ENCODE measurements around the gene ZNF507.
"Not testable (repeated sequence)": the region's sequence is repeated elsewhere in the genome, so short reads cannot be mapped to it uniquely, and the experiment has no call there.

Gene ZNF507

DNA sequence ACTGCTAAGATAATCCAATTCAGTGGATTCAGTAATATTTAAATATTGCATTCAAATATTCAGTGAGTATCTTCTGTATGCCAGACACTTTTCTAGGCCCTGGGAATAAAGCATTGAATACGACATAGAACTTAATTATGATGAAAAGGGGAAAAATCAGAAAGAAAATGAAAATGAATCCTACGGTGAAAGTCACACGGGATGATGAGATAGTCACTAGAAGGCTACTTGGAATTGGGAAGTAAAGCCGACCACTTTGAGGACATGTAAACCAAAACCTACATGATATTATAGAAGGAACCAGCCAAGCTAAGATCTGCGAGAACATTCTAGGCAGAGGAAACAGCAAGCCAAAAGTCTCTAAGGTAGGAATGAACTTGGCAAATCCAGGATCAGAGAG, 70.3 kb downstream of the ZNF507 start:
- DNase-seq = no peak

- no peak for DNase-seq
These were observed 71.5 kb downstream of the ZNF507 start for GRCh38 chr19:32416749-32417456.

- DNase-seq = no peak
These were observed 72.7 kb downstream of the ZNF507 start for GRCh38 chr19:32418155-32418554.

DNA sequence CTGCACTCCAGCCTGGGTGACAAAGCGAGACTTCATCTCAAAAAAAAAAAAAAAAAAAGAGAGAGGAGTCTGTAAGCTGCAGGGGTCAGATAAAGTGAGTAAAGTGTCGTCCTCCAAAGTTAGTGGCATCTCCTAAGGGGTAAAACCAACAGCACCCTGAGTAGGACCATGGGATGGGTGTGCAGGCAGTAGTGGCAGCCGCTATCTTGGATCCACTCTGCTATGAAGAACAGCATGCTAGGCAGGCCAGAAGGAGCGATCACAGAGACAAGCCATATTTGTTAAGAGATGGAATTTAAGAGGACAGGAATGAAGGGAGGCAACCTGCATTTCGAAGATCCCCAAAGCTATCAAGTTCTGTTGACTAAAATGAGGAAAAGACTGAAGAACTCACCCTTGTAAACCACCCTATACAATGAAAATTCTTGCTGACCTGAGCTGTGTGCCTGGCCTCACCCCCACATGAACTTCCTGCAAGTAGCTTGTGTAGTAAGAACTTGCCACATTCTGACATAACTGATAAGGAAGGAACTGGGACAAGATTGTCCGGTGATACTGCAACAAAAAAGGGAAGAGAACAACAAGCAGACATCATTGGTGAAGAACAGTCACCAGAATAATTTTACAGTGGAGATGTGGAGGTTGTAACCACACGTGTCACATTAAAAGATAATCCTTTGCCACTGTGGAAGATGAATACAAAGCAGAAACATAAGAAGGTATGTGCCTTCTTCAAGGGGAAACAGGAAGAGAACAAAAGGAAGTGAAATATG, 76.4 kb downstream of the ZNF507 start:
- no peak for DNase-seq

- DNase-seq = no peak
These were observed 77.0 kb downstream of the ZNF507 start for GRCh38 chr19:32422435-32422834.

GRCh38 chr19:32423944-32424343, 78.5 kb downstream of the ZNF507 start:
- not testable (repeated sequence) for DNase-seq

- DNase-seq = no peak
These were observed 82.1 kb downstream of the ZNF507 start for GRCh38 chr19:32427536-32427935.

DNA sequence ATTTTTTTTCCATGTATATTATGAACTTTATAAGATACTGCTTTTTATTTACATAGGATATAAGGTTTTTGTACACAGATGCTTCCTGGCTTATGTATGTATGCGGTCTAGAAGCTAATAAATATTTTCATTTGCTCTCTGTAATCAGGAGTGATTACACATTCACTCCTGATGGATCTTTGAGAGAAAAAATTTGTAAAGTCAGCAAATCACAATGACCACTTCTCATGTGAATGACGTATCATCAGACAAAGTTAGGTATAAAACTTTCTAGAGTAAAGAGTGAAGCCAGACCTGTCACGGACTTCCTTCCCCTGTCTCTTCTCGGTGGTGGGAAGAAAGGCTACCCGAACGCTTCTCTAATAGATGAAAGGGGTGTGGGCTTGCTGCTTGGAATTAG, 91.3 kb downstream of the ZNF507 start:
- no peak for DNase-seq

GRCh38 chr19:32437096-32437495, 91.7 kb downstream of the ZNF507 start:
- DNase-seq = no peak

Measured in CD4-positive, alpha-beta T cell treated with Interleukin-10 for 1 hour (primary cell).